HCT116 (cell line): ENCODE results near the gene TUBB1. TPM values are rescaled to one million over a fixed set of nuclear protein-coding genes. Genes with fewer than 3 reads are reported as not detected.

Source experiments
- ATAC-seq: fragments of 200-7000 bp; cut with Tn5 transposase; 2 replicates; pipeline ENCODE4 v1.9.1; 2020; ENCODE audit warnings: mild to moderate bottlenecking, moderate library complexity
- BruUV-seq: library from RNA; stranded (reverse); fragments of 400-500 nt; replicated peaks from 2 replicates; lab custom pipeline; 2021; lab: Mats Ljungman, UMichigan
- CTCF ChIA-PET: fragments of 300-600 bp; sonication (Branson Sonifier 250); formaldehyde crosslinking; loops from one replicate; lab custom pipeline; 2021; ENCODE audit warnings: antibody characterized with exemption; lab: Charles Lee
- POLR2A ChIA-PET: fragments of 300-600, 350-600 bp; sonication (Branson Sonifier 250); formaldehyde crosslinking; loops from one replicate; lab custom pipeline; 2021; ENCODE audit warnings: antibody characterized with exemption; lab: Charles Lee
- RAD21 ChIA-PET, 2 experiments: fragments of 300-600 bp; sonication (Branson Sonifier 250); formaldehyde crosslinking; loops; one replicate each; lab custom pipeline; 2023; ENCODE audit warnings: low total read pairs in 2 of 2; ENCODE audit not compliant: uncharacterized antibody in 2 of 2, unreplicated experiment in 2 of 2, low non-redundant PET in 1 of 2; lab: Charles Lee
- DNase-seq: peaks from one replicate; pipeline ENCODE4 v3.0.0-alpha.2; 2010; ENCODE audit warnings: low read depth, low spot score
- H2AFZ ChIP-seq: fragments of 200-600 bp; shearing (Covaris generic), sonication (generic); 2 replicates; pipeline ENCODE4 v1.6.1; 2017; ENCODE audit warnings: low read depth, mixed run types, mixed read lengths, antibody characterized with exemption, low read length; ENCODE audit not compliant: poor library complexity, severe bottlenecking
- H3K27ac ChIP-seq: 2 replicates; pipeline ENCODE4 v1.5.1; 2012; ENCODE audit warnings: low read depth, low read length
- H3K27me3 ChIP-seq: fragments of 200-600 bp; sonication (generic); 2 replicates; pipeline ENCODE4 v1.6.1; 2016; ENCODE audit warnings: mixed run types, low read length, mixed read lengths; ENCODE audit not compliant: insufficient read depth
- H3K36me3 ChIP-seq, 2 experiments: fragments of 200-500 bp in 1 of 2; fragments of 200-600 bp in 1 of 2; sonication (Bioruptor generic) in 1 of 2; sonication (generic) in 1 of 2; 2 replicates each; pipeline versions ENCODE4 v1.5.1 to v1.6.1; 2014 to 2016; ENCODE audit warnings: low read length in 2 of 2, inconsistent platforms in 1 of 2, mixed read lengths in 1 of 2, mixed run types in 1 of 2; ENCODE audit not compliant: insufficient read depth in 2 of 2, control insufficient read depth in 1 of 2
- H3K4me1 ChIP-seq, 2 experiments: fragments of 200-600 bp in 1 of 2; sonication (generic) in 1 of 2; 2 replicates each; pipeline versions ENCODE4 v1.5.1 to v1.6.1; 2012 to 2017; ENCODE audit warnings: low read length in 2 of 2, inconsistent platforms in 1 of 2, mild to moderate bottlenecking in 1 of 2, mixed read lengths in 1 of 2, mixed run types in 1 of 2, moderate library complexity in 1 of 2; ENCODE audit not compliant: insufficient read depth in 2 of 2, control insufficient read depth in 1 of 2
- H3K4me2 ChIP-seq: fragments of 200-600 bp; sonication (generic); 2 replicates; pipeline ENCODE4 v1.6.1; 2017; ENCODE audit warnings: mixed run types, low read length, mixed read lengths
- H3K4me3 ChIP-seq, 2 experiments: fragments of 200-600 bp in 1 of 2; sonication (generic) in 1 of 2; replicated peaks in 1 of 2; 2 replicates each; pipeline ENCODE4 v1.5.1; 2011 to 2016; ENCODE audit warnings: low read length in 2 of 2, control low read depth in 1 of 2, low read depth in 1 of 2, mild to moderate bottlenecking in 1 of 2, mixed read lengths in 1 of 2, mixed run types in 1 of 2
- H3K79me2 ChIP-seq: fragments of 200-600 bp; sonication (generic); 2 replicates; pipeline ENCODE4 v1.6.1; 2017; ENCODE audit warnings: mild to moderate bottlenecking, mixed run types, low read length, moderate library complexity, mixed read lengths; ENCODE audit not compliant: insufficient read depth
- H3K9ac ChIP-seq: fragments of 200-600 bp; sonication (generic); 2 replicates; pipeline ENCODE4 v1.6.1; 2016; ENCODE audit warnings: low read length, mixed read lengths
- H3K9me2 ChIP-seq: fragments of 200-600 bp; sonication (generic), shearing (Covaris generic); 2 replicates; pipeline ENCODE4 v1.6.1; 2017; ENCODE audit warnings: mixed run types, mild to moderate bottlenecking, moderate library complexity; ENCODE audit not compliant: insufficient read depth
- H3K9me3 ChIP-seq, 2 experiments: fragments of 200-500 bp in 1 of 2; fragments of 200-600 bp in 1 of 2; sonication (Bioruptor generic) in 1 of 2; sonication (generic) in 1 of 2; 2 replicates each; pipeline ENCODE4 v1.6.1; 2014 to 2017; ENCODE audit warnings: low read length in 2 of 2, mixed read lengths in 2 of 2, inconsistent platforms in 1 of 2, low read depth in 1 of 2, mild to moderate bottlenecking in 1 of 2, mixed run types in 1 of 2, moderate library complexity in 1 of 2; ENCODE audit not compliant: control insufficient read depth in 1 of 2, insufficient read depth in 1 of 2
- H4K20me1 ChIP-seq: fragments of 200-600 bp; sonication (generic), shearing (Covaris generic); 2 replicates; pipeline ENCODE4 v1.6.1; 2017; ENCODE audit warnings: mixed run types, mild to moderate bottlenecking, moderate library complexity; ENCODE audit not compliant: insufficient read depth
- CBX3 ChIP-seq: IDR thresholded peaks from 2 replicates; pipeline ENCODE4 v1.6.1; 2012; ENCODE audit warnings: low read depth
- CEBPB ChIP-seq: IDR thresholded peaks from 2 replicates; pipeline ENCODE4 v1.6.1; 2012; ENCODE audit warnings: low read depth
- EGR1 ChIP-seq: IDR thresholded peaks from 2 replicates; pipeline ENCODE4 v1.6.1; 2012; ENCODE audit warnings: low read depth
- ELF1 ChIP-seq: IDR thresholded peaks from 2 replicates; pipeline ENCODE4 v1.6.1; 2012; ENCODE audit warnings: low read depth, borderline replicate concordance
- EZH2 ChIP-seq: fragments of 200-600 bp; sonication (generic); IDR thresholded peaks from 2 replicates; pipeline ENCODE4 v1.6.1; 2017; ENCODE audit warnings: antibody characterized with exemption, mixed run types
- EZH2phosphoT487 ChIP-seq: fragments of 200-600 bp; IDR thresholded peaks from 2 replicates; pipeline ENCODE4 v1.6.1; 2018; ENCODE audit warnings: antibody characterized with exemption, borderline replicate concordance
- FOSL1 ChIP-seq: IDR thresholded peaks from 2 replicates; pipeline ENCODE4 v1.6.1; 2012; ENCODE audit warnings: low read depth
- JUND ChIP-seq: IDR thresholded peaks from 2 replicates; pipeline ENCODE4 v1.6.1; 2012
- POLR2A ChIP-seq: IDR thresholded peaks from 2 replicates; pipeline ENCODE4 v1.7.0; 2011; ENCODE audit warnings: borderline replicate concordance; ENCODE audit not compliant: insufficient read depth, insufficient read length; ENCODE audit errors: extremely low read depth
- POLR2AphosphoS5 ChIP-seq: IDR thresholded peaks from 2 replicates; pipeline ENCODE4 v1.6.1; 2011; ENCODE audit warnings: mild to moderate bottlenecking, low read depth, low read length, moderate library complexity
- RAD21 ChIP-seq: IDR thresholded peaks from 2 replicates; pipeline ENCODE4 v1.6.1; 2012; ENCODE audit warnings: low read depth, mild to moderate bottlenecking
- SIN3A ChIP-seq: IDR thresholded peaks from 2 replicates; pipeline ENCODE4 v1.6.1; 2012; ENCODE audit warnings: low read depth
- SP1 ChIP-seq: IDR thresholded peaks from 2 replicates; pipeline ENCODE4 v1.6.1; 2012; ENCODE audit warnings: low read depth
- YY1 ChIP-seq: IDR thresholded peaks from 2 replicates; pipeline ENCODE4 v1.6.1; 2011; ENCODE audit warnings: low read length, low read depth, moderate library complexity, mild to moderate bottlenecking; ENCODE audit not compliant: insufficient replicate concordance; ENCODE audit errors: extremely low read depth
- intact Hi-C: fragments of 100-400 bp; cut with micrococcal nuclease; formaldehyde crosslinking; loops from 2 replicates; pipeline ENCODE4 v1.10.0; 2022
- total RNA-seq: library from RNA; stranded (reverse); gene quantifications from one replicate; pipeline ENCODE4 v1.2.1, GENCODE V29; 2021; ENCODE audit not compliant: unreplicated experiment
- TF ChIP-seq, protein P1 (sequence below): IDR thresholded peaks from 2 replicates; pipeline ENCODE4 v1.6.1; 2012
- TF ChIP-seq, protein P2 (sequence below): IDR thresholded peaks from 2 replicates; pipeline ENCODE4 v1.6.1; 2011; ENCODE audit warnings: mild to moderate bottlenecking, low read length, moderate library complexity; ENCODE audit not compliant: insufficient replicate concordance; ENCODE audit errors: extremely low read depth

Gene TUBB1
- total RNA-seq, 1 experiment from 2014 or later = not detected

DNA sequence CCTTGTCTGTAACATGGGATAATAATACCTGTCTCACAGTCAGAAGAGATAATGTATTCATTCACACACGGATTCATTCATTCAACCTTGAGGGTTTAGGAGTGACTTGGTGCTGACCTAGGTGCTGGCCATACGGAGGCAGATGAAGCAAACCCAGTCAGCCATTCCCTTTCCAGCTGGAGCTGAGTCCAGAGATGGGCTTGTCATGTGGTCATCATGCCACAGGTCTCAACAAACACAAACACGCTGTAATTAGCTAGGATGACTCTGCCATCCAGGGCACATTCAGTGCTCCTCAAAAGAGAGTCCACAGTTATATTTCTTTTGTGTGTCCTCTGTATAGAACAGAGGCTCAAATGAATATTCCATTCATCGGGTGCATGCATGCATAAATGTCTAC lies 42.9 kb downstream of the TUBB1 start:
- ATAC-seq (no peak), DNase-seq (no peak)
- Histone ChIP-seq H3K9ac (no peak overlapping the region), H4K20me1 (no peaks in the 10 kb centered on the region), H3K27me3 (no peaks in the 10 kb centered on the region), H3K4me3 (no peak overlapping the region), H3K27ac (no peak overlapping the region), H3K36me3 (no peaks in the 10 kb centered on the region), H3K9me2 (no peaks in the 10 kb centered on the region), H3K4me1 (peaks cover 8 to 19% of the 10 kb centered on the region in 2 experiments), H3K79me2 (no peaks in the 10 kb centered on the region), H3K9me3 (no peaks in the 10 kb centered on the region), H3K4me2 (no peak overlapping the region), H2AFZ (no peak overlapping the region)
- TF ChIP-seq, protein P1, sequence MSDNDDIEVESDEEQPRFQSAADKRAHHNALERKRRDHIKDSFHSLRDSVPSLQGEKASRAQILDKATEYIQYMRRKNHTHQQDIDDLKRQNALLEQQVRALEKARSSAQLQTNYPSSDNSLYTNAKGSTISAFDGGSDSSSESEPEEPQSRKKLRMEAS = no peak
- no peak for TF ChIP-seq POLR2A
- intact Hi-C loops = no loop called here
- CTCF ChIA-PET = no interaction called here
- BruUV-seq = no TSS peak
- RAD21 ChIA-PET = no interaction called here
- POLR2A ChIA-PET = no interaction called here

DNA sequence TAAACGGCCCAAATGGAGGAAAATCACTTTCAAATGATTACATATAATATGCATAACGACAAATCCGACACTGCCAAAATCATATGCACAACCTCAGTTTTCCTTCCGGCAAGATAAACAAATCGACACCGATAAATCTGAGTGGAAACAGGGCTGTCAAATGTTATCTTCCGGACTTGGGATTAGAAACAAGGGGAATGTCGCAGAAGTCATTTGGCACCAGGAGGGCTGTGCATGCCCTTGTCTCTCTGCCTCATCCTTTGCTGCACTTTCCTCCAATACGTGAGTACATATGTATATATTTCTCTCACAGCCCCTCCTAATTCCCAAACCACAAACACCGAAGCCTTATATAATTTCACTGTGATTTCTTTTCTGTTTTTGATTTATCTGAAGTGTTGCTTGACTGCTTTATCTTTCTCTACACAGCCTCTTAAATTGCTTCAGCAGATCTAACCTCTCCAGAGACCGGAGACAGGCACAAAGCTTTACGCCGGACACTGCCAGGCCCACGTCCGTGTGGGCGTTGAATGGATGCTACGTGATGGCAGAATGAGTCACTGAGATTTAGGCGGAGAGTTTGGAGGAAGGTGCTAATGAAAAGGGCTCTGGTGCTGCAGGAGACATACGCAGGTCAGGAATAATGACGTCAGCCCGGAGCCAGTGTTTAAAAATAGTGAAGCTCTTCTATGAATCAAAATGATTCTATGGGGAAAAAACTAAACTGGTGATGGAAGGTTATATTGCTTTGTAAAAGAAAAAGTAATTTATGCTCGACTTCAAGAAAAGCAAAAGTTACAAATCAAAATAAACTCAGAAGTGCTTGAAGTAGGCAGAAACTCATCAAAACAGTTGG lies 44.4 kb downstream of the TUBB1 start:
- DNase-seq (peak; percentile 75), ATAC-seq (peak; percentile 100)
- ChIA-PET RAD21 (interaction anchor here in 1 of 2 experiments (0.6 kb wide), 1 partner anchor 9 kb away, joined by 3 read pairs; no protein-coding TSS in a partner anchor), POLR2A (interaction anchor here (0.9 kb wide), 1 partner anchor 31 kb away, joined by 5 read pairs; the partner anchor contains the start of gene ATP5F1E), CTCF (interaction anchor here (0.8 to 1.4 kb wide), 5 partner anchors 9 to 193 kb away, joined by 3 to 4 read pairs (median 4); partner anchors contain the start of gene ATP5F1E)
- H3K27ac ChIP-seq = no peak overlapping the region
- H3K4me1 ChIP-seq = peaks cover 8 to 19% of the 10 kb centered on the region in 2 experiments
- intact Hi-C loops = no loop called here
- no peaks in the 10 kb centered on the region for H4K20me1 ChIP-seq
- peak overlapping the region; percentile 2 to 41; a peak in 3 of 4 replicates for H3K4me3 ChIP-seq
- no TSS peak for BruUV-seq
- peak overlapping the region; percentile 72 for H3K4me2 ChIP-seq
- no peaks in the 10 kb centered on the region for H3K9me2 ChIP-seq
- H3K9me3 ChIP-seq = no peaks in the 10 kb centered on the region
- no peaks in the 10 kb centered on the region for H3K36me3 ChIP-seq
- H2AFZ ChIP-seq = peak overlapping the region; percentile 85
- no peak overlapping the region for H3K9ac ChIP-seq
- H3K79me2 ChIP-seq = no peaks in the 10 kb centered on the region
- no peaks in the 10 kb centered on the region for H3K27me3 ChIP-seq
- peak; percentile 48 for TF ChIP-seq SP1
- no peak for TF ChIP-seq ELF1
- no peak for TF ChIP-seq RAD21
- TF ChIP-seq CEBPB = 0 out of 2 replicates have a peak, but pooled peaks have one; percentile 17
- TF ChIP-seq JUND = peak; percentile 70
- TF ChIP-seq EZH2 = no peak
- TF ChIP-seq SIN3A = no peak
- TF ChIP-seq, protein P1 = peak; percentile 39; the same call in 1 of the 2 replicates
- peak; percentile 61; the same call in 1 of the 2 replicates for TF ChIP-seq CBX3
- TF ChIP-seq FOSL1 = peak; percentile 78
- TF ChIP-seq, protein P2, sequence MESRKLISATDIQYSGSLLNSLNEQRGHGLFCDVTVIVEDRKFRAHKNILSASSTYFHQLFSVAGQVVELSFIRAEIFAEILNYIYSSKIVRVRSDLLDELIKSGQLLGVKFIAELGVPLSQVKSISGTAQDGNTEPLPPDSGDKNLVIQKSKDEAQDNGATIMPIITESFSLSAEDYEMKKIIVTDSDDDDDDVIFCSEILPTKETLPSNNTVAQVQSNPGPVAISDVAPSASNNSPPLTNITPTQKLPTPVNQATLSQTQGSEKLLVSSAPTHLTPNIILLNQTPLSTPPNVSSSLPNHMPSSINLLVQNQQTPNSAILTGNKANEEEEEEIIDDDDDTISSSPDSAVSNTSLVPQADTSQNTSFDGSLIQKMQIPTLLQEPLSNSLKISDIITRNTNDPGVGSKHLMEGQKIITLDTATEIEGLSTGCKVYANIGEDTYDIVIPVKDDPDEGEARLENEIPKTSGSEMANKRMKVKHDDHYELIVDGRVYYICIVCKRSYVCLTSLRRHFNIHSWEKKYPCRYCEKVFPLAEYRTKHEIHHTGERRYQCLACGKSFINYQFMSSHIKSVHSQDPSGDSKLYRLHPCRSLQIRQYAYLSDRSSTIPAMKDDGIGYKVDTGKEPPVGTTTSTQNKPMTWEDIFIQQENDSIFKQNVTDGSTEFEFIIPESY = no peak
- no peak for TF ChIP-seq EZH2phosphoT487
- peak; percentile 95 for TF ChIP-seq EGR1
- TF ChIP-seq POLR2AphosphoS5 = no peak
- TF ChIP-seq YY1 = peak; percentile 10
